Brain microvascular endothelial cell (primary cell): ENCODE measurements around the gene CLIC5.

Experiments
- DNase-seq: peaks from one replicate; pipeline ENCODE4 v3.0.0-alpha.2; 2020
- H3K27ac ChIP-seq: fragments of 250-450 bp; sonication (Bioruptor Pico); 2 replicates; pipeline ENCODE4 v1.5.1; 2020; ENCODE audit warnings: mild to moderate bottlenecking, moderate library complexity
- H3K27me3 ChIP-seq: fragments of 250-450 bp; sonication (Bioruptor Pico); replicated peaks from 2 replicates; pipeline ENCODE4 v1.5.1; 2020; ENCODE audit warnings: mild to moderate bottlenecking
- H3K36me3 ChIP-seq: fragments of 250-450 bp; sonication (Bioruptor Pico); replicated peaks from 2 replicates; pipeline ENCODE4 v1.5.1; 2020; ENCODE audit warnings: mild to moderate bottlenecking
- H3K4me3 ChIP-seq: 2 replicates; pipeline ENCODE4 v1.5.1; 2011; ENCODE audit warnings: low read depth, mild to moderate bottlenecking, control low read depth, low read length, moderate library complexity
- CTCF ChIP-seq: IDR thresholded peaks from 2 replicates; pipeline ENCODE4 v1.5.1; 2011; ENCODE audit warnings: low read depth, mild to moderate bottlenecking, moderate library complexity, low read length, control low read depth, inconsistent platforms; ENCODE audit errors: missing control alignments
- in situ Hi-C: cut with HindIII; loops from 2 replicates; pipeline ENCODE4 v1.10.0; 2017; ENCODE audit warnings: low sequenced_read_pairs, low pct_ligation_motif_present

The CLIC5 gene

GRCh38 chr6:46040288-46040687, 24.6 kb upstream of the CLIC5 start:
- in situ Hi-C loops = no loop called here
- TF ChIP-seq CTCF = no peak
- H3K27ac ChIP-seq = no peak overlapping the region
- no peaks in the 10 kb centered on the region for H3K27me3 ChIP-seq
- H3K36me3 ChIP-seq = no peaks in the 10 kb centered on the region
- DNase-seq = no peak
- no peak overlapping the region for H3K4me3 ChIP-seq

- Histone ChIP-seq H3K27ac (no peak overlapping the region), H3K27me3 (no peaks in the 10 kb centered on the region), H3K36me3 (no peaks in the 10 kb centered on the region), H3K4me3 (no peak overlapping the region)
- no peak for TF ChIP-seq CTCF
- DNase-seq = no peak
- in situ Hi-C loops = no loop called here
These were observed 24.0 kb upstream of the CLIC5 start for GRCh38 chr6:46039646-46040045.

GRCh38 chr6:46036911-46037310, 21.3 kb upstream of the CLIC5 start:
- DNase-seq = no peak
- Histone ChIP-seq H3K36me3 (no peaks in the 10 kb centered on the region), H3K4me3 (no peak overlapping the region), H3K27ac (no peak overlapping the region), H3K27me3 (no peaks in the 10 kb centered on the region)
- in situ Hi-C loops = no loop called here
- TF ChIP-seq CTCF = no peak

GRCh38 chr6:46035242-46035641, 19.6 kb upstream of the CLIC5 start:
- TF ChIP-seq CTCF = no peak

GRCh38 chr6:46032110-46032998, 16.7 kb upstream of the CLIC5 start:
- in situ Hi-C loops = no loop called here
- no peak overlapping the region for H3K27ac ChIP-seq
- no peak overlapping the region for H3K4me3 ChIP-seq
- H3K36me3 ChIP-seq = no peaks in the 10 kb centered on the region
- no peak for TF ChIP-seq CTCF
- DNase-seq = no peak
- H3K27me3 ChIP-seq = no peaks in the 10 kb centered on the region

More at GRCh38 chr6:46035242-46035641, 19.6 kb upstream of the CLIC5 start:
- H3K27ac ChIP-seq = no peak overlapping the region
- in situ Hi-C loops = no loop called here
- H3K27me3 ChIP-seq = no peaks in the 10 kb centered on the region
- H3K4me3 ChIP-seq = no peak overlapping the region
- no peaks in the 10 kb centered on the region for H3K36me3 ChIP-seq
- DNase-seq = no peak
